Stimulated activated naive CD4-positive, alpha-beta T cell treated with Interleukin-2 at 50 U/mL for 16 hours (primary cell): ENCODE data around the gene ANTKMT.

Source experiments
- DNase-seq: peaks from one replicate; lab custom pipeline; 2025; lab: John Stamatoyannopoulos, UW

The ANTKMT gene

GRCh38 chr16:715477-716199 is 5.3 kb upstream of the ANTKMT start:
- no peak for DNase-seq

DNA sequence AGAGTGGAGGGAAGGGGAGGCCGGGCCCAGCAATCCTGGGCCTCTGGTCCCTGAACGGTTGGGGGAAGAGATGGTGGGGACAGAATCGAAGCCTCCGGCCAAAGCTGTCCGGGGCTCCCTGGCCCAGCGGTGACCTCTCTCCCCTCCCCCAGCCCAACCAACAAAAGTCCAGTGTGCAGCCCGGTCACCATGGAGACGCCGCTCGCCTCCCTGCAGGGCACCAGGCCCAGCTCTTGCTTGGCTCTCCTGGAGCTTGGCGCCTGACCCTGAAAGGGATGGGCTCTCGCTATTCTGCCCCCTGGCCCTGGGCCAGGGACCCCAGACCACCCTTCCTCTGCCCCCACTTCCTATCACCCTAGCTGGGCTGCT is 4.8 kb upstream of the ANTKMT start:
- no peak for DNase-seq

DNA sequence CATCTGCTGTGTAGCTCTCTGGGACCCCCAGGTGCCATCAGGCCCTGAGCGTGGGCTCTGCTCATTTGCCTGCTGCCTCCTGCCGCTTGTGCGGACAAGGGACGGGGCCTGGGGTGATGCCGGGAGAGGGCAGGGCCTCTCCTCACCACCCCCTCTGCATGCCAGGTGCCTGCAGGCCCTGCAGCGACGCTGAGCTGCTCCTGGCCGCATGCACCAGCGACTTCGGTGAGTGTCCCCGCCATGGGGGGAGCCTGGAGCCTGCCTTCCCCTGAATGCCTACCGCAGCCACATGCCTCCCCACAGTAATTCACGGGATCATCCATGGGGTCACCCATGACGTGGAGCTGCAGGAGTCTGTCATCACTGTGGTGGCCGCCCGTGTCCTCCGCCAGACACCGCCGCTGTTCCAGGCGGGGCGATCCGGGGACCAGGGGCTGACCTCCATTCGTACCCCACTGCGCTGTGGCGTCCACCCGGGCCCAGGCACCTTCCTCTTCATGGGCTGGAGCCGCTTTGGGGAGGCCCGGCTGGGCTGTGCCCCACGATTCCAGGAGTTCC is 4.1 kb upstream of the ANTKMT start:
- DNase-seq, result no peak

- DNase-seq, result no peak
Observed at GRCh38 chr16:717450-718245, 3.3 kb upstream of the ANTKMT start.

GRCh38 chr16:718389-718788 is 2.6 kb upstream of the ANTKMT start:
- DNase-seq, result no peak

DNA sequence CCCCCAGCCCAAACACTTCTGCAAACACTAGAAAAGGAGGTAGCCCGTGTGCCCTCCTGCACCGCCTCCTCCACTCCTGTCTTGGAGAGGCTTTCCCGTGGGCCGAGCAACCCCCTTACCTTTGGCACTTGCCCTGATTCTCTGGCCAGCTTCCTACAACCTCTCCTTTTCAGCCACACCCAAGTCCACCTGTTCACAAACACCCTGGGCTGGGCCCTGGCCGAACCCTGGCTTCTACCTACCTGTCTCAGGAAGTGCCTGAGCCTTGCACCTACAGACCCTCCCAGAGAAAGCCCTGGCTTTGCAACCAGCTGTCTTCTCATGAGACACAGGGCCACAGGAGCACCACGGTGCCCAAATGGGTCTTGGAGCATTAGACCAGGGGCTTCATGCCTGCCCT is 2.0 kb upstream of the ANTKMT start:
- DNase-seq, result no peak

- no peak for DNase-seq
Observed at GRCh38 chr16:719815-720446, 1.0 kb upstream of the ANTKMT start.

- DNase-seq, result no peak
Observed at GRCh38 chr16:720447-720989, 428 bp upstream of the ANTKMT start.

DNA sequence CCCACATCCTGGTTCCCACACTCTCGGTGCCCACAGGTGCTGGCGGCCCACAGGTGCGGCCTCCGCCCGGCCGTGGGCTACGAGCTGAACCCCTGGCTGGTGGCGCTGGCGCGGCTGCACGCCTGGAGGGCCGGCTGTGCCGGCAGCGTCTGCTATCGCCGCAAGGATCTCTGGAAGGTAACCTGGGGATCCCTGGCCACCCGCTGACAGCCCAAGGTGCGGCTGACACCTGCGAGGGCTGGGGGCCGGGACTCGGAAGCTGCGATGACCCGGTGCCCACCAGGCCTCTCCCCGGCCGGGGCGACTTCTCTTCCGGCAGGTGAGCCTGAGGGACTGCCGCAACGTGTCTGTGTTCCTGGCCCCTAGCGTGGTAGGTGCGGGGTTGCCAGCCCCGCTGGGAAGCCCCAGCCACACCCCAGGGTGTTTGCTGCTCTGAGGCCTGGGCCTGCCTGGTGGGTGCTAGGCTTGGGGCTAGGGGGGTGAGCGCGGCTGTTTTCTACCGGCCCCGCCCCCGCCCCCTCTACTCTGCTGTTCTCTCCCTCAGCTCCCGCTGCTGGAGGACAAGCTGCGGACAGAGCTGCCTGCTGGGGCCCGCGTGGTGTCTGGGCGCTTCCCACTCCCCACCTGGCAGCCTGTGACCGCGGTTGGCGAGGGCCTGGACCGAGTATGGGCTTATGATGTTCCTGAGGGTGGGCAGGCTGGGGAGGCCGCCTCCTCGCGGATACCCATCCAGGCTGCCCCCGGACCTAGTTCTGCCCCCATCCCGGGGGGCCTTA is 1.0 kb downstream of the ANTKMT start:
- no peak for DNase-seq

GRCh38 chr16:722835-723633 is 2.1 kb downstream of the ANTKMT start:
- no peak for DNase-seq

GRCh38 chr16:723695-724094 is 2.7 kb downstream of the ANTKMT start:
- no peak for DNase-seq

GRCh38 chr16:724188-725040 is 3.5 kb downstream of the ANTKMT start:
- no peak for DNase-seq

DNA sequence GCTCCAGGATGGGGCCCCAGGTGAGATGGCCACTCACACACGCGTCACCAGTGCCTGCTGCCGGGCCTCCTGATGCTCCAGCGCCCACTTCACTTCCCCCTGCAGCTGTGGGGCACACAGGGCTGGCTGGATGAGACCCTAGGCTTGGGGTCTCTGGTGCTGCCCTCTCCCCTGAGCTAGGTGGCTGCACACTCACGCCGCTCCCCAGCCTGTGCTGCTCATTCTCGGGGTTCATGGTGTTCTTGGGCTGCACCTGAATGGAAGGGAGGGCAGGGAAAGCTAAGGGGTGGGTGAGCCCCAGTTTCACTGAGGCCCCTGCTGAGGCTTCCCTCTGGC is 4.1 kb downstream of the ANTKMT start:
- no peak for DNase-seq

GRCh38 chr16:725463-726187 is 4.7 kb downstream of the ANTKMT start:
- DNase-seq, result no peak

DNA sequence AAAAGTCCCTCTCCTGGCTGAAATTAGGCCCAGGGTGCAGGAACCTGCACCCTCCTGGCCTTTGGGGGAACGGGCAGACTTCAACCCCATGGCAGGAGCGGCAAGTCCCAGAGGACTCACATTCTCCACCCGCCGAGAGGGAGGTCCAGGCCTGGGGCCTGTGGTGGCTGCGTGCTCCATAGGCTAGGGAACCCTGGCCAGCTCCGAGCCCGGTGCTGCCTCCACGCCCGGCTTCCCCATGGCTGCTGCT is 5.2 kb downstream of the ANTKMT start:
- no peak for DNase-seq

- peak; percentile 50 for DNase-seq
Observed at GRCh38 chr16:726438-727290, 5.7 kb downstream of the ANTKMT start, which contains the start of the genes CCDC78 and HAGHL. Gene CCDC78, minus strand, starts transcription at chr16:726443. Its CDS starts 76 bp downstream, at chr16:726367. Gene HAGHL, plus strand, starts transcription at chr16:727106. Its CDS starts 404 bp downstream, at chr16:727510.

DNA sequence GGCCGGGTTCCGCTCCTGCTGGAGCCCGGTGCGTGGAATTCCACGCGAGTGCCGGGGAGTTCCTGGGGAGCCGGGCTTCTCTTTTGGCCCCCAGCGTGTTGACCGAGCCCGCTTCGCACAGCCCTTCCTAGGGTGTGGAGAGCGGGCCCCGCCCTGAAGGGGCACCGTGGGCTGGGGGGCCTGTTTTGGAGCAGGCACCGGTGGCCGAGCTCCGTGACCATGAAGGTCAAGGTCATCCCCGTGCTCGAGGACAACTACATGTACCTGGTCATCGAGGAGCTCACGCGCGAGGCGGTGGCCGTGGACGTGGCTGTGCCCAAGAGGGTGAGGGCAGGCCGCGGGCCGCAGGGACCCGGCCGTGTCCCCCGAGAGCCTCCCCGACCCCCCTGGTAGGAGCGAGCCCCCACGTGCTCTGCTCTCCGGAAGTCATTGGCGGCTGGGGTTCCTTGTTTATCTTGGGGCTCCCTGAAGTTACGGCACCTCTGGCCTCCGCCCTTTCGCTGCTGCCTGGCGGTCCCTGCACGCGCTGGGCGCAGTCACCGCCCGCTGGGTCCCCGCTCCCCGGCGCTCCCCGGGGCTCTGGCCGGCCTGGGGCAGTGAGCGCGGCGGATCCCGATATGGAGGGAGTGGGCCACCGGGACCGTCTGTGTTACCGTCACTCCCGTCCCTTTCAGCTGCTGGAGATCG is 6.5 kb downstream of the ANTKMT start:
- DNase-seq, result no peak
